ENCODE measurements around the gene SMARCAL1.

DNA sequence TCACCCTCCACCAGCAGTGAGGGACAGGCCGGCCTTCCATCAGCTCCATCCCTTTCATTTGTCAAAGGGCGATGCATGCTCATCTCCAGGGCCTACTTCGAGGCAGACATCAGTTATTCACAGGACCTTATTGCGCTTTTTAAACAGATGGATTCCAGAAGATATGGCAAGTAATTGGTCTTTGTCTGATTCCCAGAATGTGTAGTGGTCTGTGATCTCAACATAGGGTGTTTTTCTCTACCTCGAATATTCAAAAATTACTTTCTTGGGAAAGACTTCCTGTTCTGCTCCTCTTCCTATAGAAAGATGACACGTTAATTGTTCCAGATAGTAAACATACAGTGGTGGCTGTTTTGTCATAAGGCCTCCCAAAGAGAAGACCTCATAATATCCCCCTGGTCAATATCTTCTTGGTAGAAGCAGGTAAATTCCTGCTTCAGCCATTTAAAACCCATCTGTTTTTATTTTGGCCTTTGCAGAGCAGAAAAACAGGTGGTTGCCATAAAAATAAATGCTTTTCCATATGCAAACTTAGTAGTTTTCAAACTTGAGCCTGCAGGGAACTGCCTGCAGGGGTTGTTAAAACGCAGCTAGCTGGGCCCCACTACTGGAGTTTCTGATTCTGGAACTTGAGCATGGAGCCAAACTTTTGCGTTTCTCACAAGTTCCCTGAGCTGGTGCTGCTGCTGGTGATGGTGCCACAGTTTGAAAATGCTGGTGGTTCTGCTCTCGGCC is 8.2 kb downstream of the SMARCAL1 start:
- TF ChIP-seq, protein P1, sequence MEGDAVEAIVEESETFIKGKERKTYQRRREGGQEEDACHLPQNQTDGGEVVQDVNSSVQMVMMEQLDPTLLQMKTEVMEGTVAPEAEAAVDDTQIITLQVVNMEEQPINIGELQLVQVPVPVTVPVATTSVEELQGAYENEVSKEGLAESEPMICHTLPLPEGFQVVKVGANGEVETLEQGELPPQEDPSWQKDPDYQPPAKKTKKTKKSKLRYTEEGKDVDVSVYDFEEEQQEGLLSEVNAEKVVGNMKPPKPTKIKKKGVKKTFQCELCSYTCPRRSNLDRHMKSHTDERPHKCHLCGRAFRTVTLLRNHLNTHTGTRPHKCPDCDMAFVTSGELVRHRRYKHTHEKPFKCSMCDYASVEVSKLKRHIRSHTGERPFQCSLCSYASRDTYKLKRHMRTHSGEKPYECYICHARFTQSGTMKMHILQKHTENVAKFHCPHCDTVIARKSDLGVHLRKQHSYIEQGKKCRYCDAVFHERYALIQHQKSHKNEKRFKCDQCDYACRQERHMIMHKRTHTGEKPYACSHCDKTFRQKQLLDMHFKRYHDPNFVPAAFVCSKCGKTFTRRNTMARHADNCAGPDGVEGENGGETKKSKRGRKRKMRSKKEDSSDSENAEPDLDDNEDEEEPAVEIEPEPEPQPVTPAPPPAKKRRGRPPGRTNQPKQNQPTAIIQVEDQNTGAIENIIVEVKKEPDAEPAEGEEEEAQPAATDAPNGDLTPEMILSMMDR (IDR thresholded peaks at IDR 0.05), result no peak
- no peak for TF ChIP-seq POLR2A (IDR thresholded peaks at IDR 0.05)
